BLaER1 treated with 17β-estradiol and CSF1 and Interleukin-3, amounts not matched to agents 10 nM and 100 nM (cell line): ENCODE data around the gene FHDC1.

ENCODE experiments used
- H3K27ac ChIP-seq, 11 experiments: shearing (Covaris generic); formaldehyde crosslinking; 2 replicates each; pipeline ENCODE4 v1.8.1; 2022
- H3K27me3 ChIP-seq, 11 experiments: shearing (Covaris generic); formaldehyde crosslinking; 2 replicates each; pipeline ENCODE4 v1.8.1; 2022
- H3K36me3 ChIP-seq, 11 experiments: shearing (Covaris generic); formaldehyde crosslinking; 2 replicates each; pipeline ENCODE4 v1.8.1; 2022
- H3K4me1 ChIP-seq, 10 experiments: shearing (Covaris generic); formaldehyde crosslinking; 2 replicates each; pipeline ENCODE4 v1.8.1; 2022
- H3K4me2 ChIP-seq, 11 experiments: shearing (Covaris generic); formaldehyde crosslinking; 2 replicates each; pipeline ENCODE4 v1.8.1; 2022
- H3K4me3 ChIP-seq, 10 experiments: shearing (Covaris generic); formaldehyde crosslinking; 2 replicates each; pipeline ENCODE4 v1.8.1; 2022
- H3K9ac ChIP-seq, 11 experiments: shearing (Covaris generic); formaldehyde crosslinking; 2 replicates each; pipeline ENCODE4 v1.8.1; 2022
- H3K9me3 ChIP-seq, 11 experiments: shearing (Covaris generic); formaldehyde crosslinking; replicated peaks in 1 of 11; 2 replicates each; pipeline ENCODE4 v1.8.1; 2022
- H4K20me1 ChIP-seq, 11 experiments: shearing (Covaris generic); formaldehyde crosslinking; 2 replicates each; pipeline ENCODE4 v1.8.1; 2022
- Cebpa-rat ChIP-seq, 11 experiments: shearing (Covaris generic); IDR thresholded peaks; 2 replicates each; pipeline ENCODE4 v1.8.1; 2022

The FHDC1 gene

DNA sequence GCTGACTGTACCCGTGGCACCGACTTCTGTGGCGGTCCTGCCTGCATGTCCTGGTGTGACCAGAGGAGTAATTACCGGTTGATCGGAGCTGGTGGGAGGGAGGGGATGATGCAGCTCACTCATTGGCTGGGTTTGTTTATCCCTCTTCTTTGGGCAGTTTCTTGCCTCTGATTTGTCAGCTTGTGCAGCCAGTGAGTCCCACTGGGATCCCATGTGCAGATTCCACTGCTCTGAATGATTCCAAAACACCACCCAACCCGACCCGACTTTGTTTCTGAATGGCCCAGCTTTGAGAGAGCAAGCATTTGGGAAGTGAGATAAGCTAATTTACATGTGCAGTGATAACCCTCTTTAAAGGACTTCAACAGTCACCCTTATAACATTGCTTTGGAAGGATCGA is 13.8 kb downstream of the FHDC1 start:
- Histone ChIP-seq H4K20me1 (no peaks in the 10 kb centered on the region), H3K36me3 (no peaks in the 10 kb centered on the region), H3K4me2 (no peak overlapping the region), H3K27me3 (no peaks in the 10 kb centered on the region), H3K4me1 (no peaks in the 10 kb centered on the region), H3K9me3 (no peaks in the 10 kb centered on the region), H3K9ac (no peak overlapping the region), H3K4me3 (no peak overlapping the region), H3K27ac (no peak overlapping the region)
- no peak for TF ChIP-seq Cebpa-rat (IDR thresholded peaks at IDR 0.05)

DNA sequence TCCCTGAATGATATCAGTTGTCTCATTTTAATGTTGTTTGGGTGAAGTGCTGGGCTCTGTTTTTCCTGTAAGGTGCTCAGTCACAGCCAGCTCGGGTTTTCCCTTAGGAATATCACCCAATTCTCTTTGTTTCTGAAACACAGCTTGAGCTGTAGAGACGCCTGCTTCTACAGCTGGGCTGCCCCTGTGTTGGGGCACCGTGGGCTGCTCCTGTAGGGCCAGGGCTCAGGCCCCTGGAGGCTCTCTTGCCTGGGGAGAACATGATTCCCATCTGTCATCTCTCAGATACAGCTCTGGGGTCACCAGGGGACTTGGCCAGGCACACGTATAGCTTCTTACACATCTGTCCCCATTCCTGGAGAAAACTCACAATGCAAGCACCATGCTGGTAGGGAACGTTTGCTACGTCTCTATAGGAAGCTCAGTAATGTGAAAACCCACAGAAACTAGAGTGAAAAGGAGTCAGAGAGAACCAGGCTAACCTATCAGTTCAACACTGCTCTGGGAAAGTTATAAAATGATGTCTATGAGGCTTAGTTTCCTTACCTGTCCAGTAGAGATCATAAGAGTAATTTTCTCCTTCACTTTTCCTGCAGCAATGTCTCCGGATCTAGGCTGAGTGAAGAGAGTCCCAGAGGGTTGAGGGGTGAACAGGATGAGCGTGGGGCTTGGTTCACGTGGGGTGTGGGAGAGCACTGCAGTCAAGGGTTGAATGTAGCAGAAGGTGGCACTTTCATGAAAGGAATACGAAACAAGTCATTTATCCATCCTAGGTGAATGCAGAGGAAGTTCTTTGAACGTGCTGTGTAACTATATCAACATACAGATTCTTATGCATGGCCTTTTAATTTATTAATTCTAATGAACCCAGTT is 14.5 kb downstream of the FHDC1 start:
- Histone ChIP-seq H3K9me3 (no peaks in the 10 kb centered on the region), H3K27me3 (no peaks in the 10 kb centered on the region), H3K9ac (no peak overlapping the region), H4K20me1 (no peaks in the 10 kb centered on the region), H3K27ac (no peak overlapping the region), H3K4me3 (no peak overlapping the region), H3K36me3 (no peaks in the 10 kb centered on the region), H3K4me1 (no peaks in the 10 kb centered on the region), H3K4me2 (no peak overlapping the region)
- TF ChIP-seq Cebpa-rat (IDR thresholded peaks at IDR 0.05), result no peak

- Histone ChIP-seq H3K9me3 (no peaks in the 10 kb centered on the region), H3K9ac (no peak overlapping the region), H3K4me1 (peaks cover 0 to 1% (median 0%) of the 10 kb centered on the region in 10 experiments; a peak in 2 of 20 replicates), H3K27ac (no peak overlapping the region), H3K4me2 (no peak overlapping the region), H4K20me1 (no peaks in the 10 kb centered on the region), H3K27me3 (no peaks in the 10 kb centered on the region), H3K4me3 (no peak overlapping the region), H3K36me3 (no peaks in the 10 kb centered on the region)
- TF ChIP-seq Cebpa-rat (IDR thresholded peaks at IDR 0.05), result no peak
Observed at GRCh38 chr4:152951348-152951747, 15.2 kb downstream of the FHDC1 start.

DNA sequence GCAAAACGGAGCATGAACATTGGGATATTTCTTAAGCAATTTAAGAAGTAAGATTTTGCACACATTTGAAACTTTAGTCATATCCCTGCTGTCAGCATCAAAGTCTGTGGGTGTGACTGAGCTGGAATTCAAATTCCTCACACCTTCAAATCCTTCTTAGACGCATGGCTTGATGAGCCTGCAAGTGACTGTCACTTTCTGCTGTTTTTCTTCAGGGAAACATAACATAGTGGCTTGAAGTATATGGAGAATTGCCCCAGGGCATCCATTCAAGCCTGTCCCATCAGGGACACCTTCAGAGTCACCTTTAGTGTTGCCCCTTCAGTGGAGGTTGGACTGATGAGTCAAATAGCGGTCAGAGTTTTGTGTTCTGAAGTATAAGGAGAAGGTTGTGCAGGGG is 17.4 kb downstream of the FHDC1 start:
- H3K9me3 ChIP-seq, result no peaks in the 10 kb centered on the region
- peaks cover 0 to 9% (median 0%) of the 10 kb centered on the region in 10 experiments; a peak in 6 of 20 replicates for H3K4me1 ChIP-seq
- H3K4me2 ChIP-seq, result no peak overlapping the region
- H4K20me1 ChIP-seq, result no peaks in the 10 kb centered on the region
- no peaks in the 10 kb centered on the region for H3K27me3 ChIP-seq
- no peak overlapping the region for H3K4me3 ChIP-seq
- H3K9ac ChIP-seq, result no peak overlapping the region
- H3K27ac ChIP-seq, result no peak overlapping the region
- no peak for TF ChIP-seq Cebpa-rat (IDR thresholded peaks at IDR 0.05)
- H3K36me3 ChIP-seq, result no peaks in the 10 kb centered on the region

- Histone ChIP-seq H3K27ac (no peak overlapping the region), H3K36me3 (no peaks in the 10 kb centered on the region), H3K27me3 (no peaks in the 10 kb centered on the region), H3K4me2 (no peak overlapping the region), H3K9me3 (no peaks in the 10 kb centered on the region), H3K4me3 (no peak overlapping the region), H3K4me1 (peaks cover 0 to 9% (median 3%) of the 10 kb centered on the region in 10 experiments; a peak in 7 of 20 replicates), H3K9ac (no peak overlapping the region), H4K20me1 (no peaks in the 10 kb centered on the region)
- no peak for TF ChIP-seq Cebpa-rat (IDR thresholded peaks at IDR 0.05)
Observed at GRCh38 chr4:152954741-152955140, 18.6 kb downstream of the FHDC1 start.

DNA sequence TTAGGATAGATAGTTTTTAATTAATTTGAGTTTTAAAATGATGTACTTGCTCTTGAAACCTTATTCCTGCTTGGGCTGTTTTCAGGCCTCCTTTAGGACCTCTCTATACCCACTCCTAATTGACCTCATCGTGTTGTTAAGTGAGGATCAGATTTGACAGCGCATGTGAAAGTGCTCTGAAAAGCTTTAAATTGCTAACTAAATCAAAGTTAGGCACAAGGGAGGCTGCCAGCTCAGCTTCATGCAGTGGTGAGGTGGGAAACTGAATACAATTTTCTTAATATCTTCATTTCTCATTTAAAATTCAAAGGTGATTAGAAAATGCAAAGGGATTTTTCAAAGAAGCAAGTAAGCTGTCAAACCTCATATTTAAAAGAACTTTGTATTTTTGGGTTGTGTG is 20.0 kb downstream of the FHDC1 start:
- no peaks in the 10 kb centered on the region for H3K27me3 ChIP-seq
- H3K27ac ChIP-seq, result no peak overlapping the region
- H3K4me2 ChIP-seq, result peak overlapping the region in 1 of 11 experiments; percentile 41; a peak in 2 of 22 replicates
- H3K4me3 ChIP-seq, result no peak overlapping the region
- H3K4me1 ChIP-seq, result peaks cover 0 to 9% (median 3%) of the 10 kb centered on the region in 10 experiments; a peak in 7 of 20 replicates
- no peaks in the 10 kb centered on the region for H3K36me3 ChIP-seq
- no peaks in the 10 kb centered on the region for H4K20me1 ChIP-seq
- H3K9ac ChIP-seq, result no peak overlapping the region
- no peak for TF ChIP-seq Cebpa-rat (IDR thresholded peaks at IDR 0.05)
- H3K9me3 ChIP-seq, result no peaks in the 10 kb centered on the region

DNA sequence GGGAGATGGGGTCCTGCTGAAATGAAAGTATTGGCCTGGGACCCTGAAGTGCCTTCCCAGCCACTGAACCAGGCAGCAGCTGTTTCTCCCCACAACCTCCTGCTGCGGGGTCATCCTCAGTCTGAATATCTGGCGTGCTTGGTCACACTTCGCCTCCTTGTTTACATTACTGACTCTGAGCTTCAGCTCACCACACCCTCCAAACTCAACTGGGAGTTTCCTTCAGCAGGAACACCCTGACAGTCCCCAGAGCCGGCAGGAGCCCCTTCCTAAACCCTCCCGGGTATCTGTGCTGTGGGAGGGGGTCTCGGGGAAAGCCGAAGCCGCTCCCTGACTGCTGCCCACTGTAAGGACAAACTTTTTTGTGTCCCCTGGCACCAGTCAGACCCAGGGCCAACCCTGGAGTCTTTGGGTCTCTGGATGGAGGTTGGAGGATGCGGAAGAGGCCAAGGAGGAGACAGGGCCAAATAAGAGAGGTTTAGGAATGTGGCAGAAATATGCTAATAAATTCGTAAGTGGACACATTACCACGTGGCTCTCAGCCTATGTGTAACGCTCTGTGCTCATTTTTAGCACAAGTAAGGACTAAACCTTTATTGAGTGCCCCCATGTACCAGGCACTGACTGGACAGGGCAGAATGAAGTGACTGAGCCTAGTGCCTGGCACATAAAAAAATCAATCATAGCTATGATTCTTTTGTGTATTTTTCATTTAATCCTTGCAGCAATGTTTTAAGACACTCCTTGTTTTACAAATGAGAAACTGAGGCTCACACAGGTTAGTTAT is 20.7 kb downstream of the FHDC1 start:
- peak overlapping the region in 5 of 11 experiments; percentile 2 to 48 (median 28); a peak in 5 of 22 replicates for H3K4me2 ChIP-seq
- H3K4me3 ChIP-seq, result no peak overlapping the region
- no peak for TF ChIP-seq Cebpa-rat (IDR thresholded peaks at IDR 0.05)

DNA sequence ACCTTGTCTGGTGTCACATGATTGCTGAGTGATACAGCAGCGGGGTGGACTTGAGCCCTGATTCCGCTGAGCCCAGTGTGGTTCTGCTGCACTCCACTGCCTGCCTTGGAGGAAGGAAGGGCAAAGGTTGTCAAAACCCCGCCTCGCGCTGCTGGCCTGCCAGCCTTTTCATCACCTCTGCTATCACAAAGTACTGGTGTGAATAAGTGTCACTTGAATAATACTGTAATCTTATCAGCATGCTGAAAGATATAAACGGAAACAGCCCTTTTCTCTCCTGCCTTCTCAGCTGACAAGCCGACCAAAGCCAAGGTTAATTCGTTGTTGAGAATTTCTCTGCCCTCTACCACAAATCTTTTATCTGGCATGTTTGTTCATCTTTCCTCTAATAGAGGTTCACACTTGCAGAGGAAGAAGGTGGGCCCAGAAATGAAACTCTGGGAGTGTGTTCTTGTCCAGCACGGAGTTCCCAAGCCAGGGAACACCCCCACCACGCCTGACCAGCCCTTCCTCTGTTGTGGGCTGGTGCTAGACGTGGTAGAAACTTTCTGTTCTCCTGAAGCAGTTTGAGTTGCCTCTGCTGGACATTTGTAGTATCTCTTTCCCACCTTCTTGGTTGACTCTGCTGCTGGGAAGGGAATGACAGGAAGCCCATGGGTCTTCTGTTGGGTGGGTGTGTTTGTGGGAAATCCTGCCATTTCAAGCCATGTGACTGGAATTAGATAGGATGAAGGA is 21.5 kb downstream of the FHDC1 start:
- Histone ChIP-seq H3K27me3 (no peaks in the 10 kb centered on the region), H3K4me2 (no peak overlapping the region), H3K4me1 (peaks cover 0 to 9% (median 3%) of the 10 kb centered on the region in 10 experiments; a peak in 7 of 20 replicates), H3K9me3 (no peaks in the 10 kb centered on the region), H4K20me1 (no peaks in the 10 kb centered on the region), H3K4me3 (no peak overlapping the region), H3K27ac (no peak overlapping the region), H3K9ac (no peak overlapping the region), H3K36me3 (no peaks in the 10 kb centered on the region)
- no peak for TF ChIP-seq Cebpa-rat (IDR thresholded peaks at IDR 0.05)

More for the DNA sequence above, 20.7 kb downstream of the FHDC1 start:
- Histone ChIP-seq H4K20me1 (no peaks in the 10 kb centered on the region), H3K27me3 (no peaks in the 10 kb centered on the region), H3K9me3 (no peaks in the 10 kb centered on the region), H3K9ac (no peak overlapping the region), H3K36me3 (no peaks in the 10 kb centered on the region), H3K4me1 (peaks cover 0 to 9% (median 3%) of the 10 kb centered on the region in 10 experiments; a peak in 7 of 20 replicates), H3K27ac (no peak overlapping the region)

DNA sequence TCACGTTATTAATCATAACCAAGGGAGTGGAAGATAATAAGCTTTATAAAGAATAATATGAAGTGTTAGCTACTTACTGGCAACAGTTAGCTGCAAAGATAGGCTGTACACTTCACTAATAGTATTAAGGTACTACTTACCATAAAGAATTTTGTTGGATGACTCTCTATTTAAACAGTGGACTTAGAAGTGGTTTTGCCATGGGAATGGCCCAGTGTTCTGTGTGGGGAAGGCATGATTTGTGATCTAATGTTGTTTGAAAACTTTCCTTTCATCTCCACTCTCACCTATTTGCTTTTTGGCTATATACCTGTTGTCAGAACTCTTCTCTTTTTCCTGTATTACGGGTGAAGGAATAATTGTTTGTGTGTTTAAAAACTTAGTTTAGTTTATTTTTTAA is 23.0 kb downstream of the FHDC1 start:
- H3K27me3 ChIP-seq, result no peaks in the 10 kb centered on the region
- TF ChIP-seq Cebpa-rat (IDR thresholded peaks at IDR 0.05), result no peak
- peak overlapping the region in 1 of 11 experiments; percentile 9; a peak in 1 of 22 replicates for H3K4me2 ChIP-seq
- no peak overlapping the region for H3K4me3 ChIP-seq
- no peak overlapping the region for H3K9ac ChIP-seq
- no peaks in the 10 kb centered on the region for H3K9me3 ChIP-seq
- H4K20me1 ChIP-seq, result no peaks in the 10 kb centered on the region
- H3K36me3 ChIP-seq, result no peaks in the 10 kb centered on the region
- H3K27ac ChIP-seq, result no peak overlapping the region
- peaks cover 0 to 9% (median 3%) of the 10 kb centered on the region in 10 experiments; a peak in 7 of 20 replicates for H3K4me1 ChIP-seq
